Erythroblast (primary cell): ENCODE results near the gene PRKCZ.
A peak's percentile ranks its signal among the peaks of the same experiment; 100 is the strongest.

ENCODE experiments used
- DNase-seq, 2 experiments: peaks; one replicate each; lab custom pipeline; 2025; lab: John Stamatoyannopoulos, UW
- GATA1 ChIP-seq: IDR thresholded peaks from 2 replicates; pipeline ENCODE4 v1.6.1; 2011; ENCODE audit warnings: low read depth, mild to moderate bottlenecking, control low read depth, low read length, moderate library complexity
- POLR2A ChIP-seq: IDR thresholded peaks from 2 replicates; pipeline ENCODE4 v1.6.1; 2011; ENCODE audit warnings: mild to moderate bottlenecking, low read length

Gene PRKCZ

GRCh38 chr1:2194319-2194897, 144.2 kb downstream of the PRKCZ start, which contains the start of gene FAAP20:
Gene FAAP20 (minus strand): TSS chr1:2194772. CDS start chr1:2194749, 23 bp downstream.
- DNase-seq, result peak; percentile 82 to 89
- TF ChIP-seq GATA1 (no peak), POLR2A (no peak)

- no peak for TF ChIP-seq GATA1
- no peak for TF ChIP-seq POLR2A
- peak; percentile 85 to 89 for DNase-seq
These were observed 144.9 kb downstream of the PRKCZ start for GRCh38 chr1:2194898-2195673.

GRCh38 chr1:2195785-2196184, 145.6 kb downstream of the PRKCZ start:
- no peak for DNase-seq
- TF ChIP-seq POLR2A, result no peak
- no peak for TF ChIP-seq GATA1

- no peak for DNase-seq
- TF ChIP-seq GATA1 (no peak), POLR2A (no peak)
These were observed 146.9 kb downstream of the PRKCZ start for GRCh38 chr1:2196901-2197638.

- TF ChIP-seq GATA1 (no peak), POLR2A (no peak)
These were observed 147.5 kb downstream of the PRKCZ start for GRCh38 chr1:2197707-2198165.

GRCh38 chr1:2198571-2198970, 148.4 kb downstream of the PRKCZ start:
- TF ChIP-seq POLR2A (no peak), GATA1 (no peak)
- no peak for DNase-seq

More at GRCh38 chr1:2197707-2198165, 147.5 kb downstream of the PRKCZ start:
- DNase-seq, result peak; percentile 25 to 39

GRCh38 chr1:2199042-2199810, 149.0 kb downstream of the PRKCZ start:
- DNase-seq, result peak; percentile 90 to 92
- TF ChIP-seq GATA1 (no peak), POLR2A (peak; percentile 78)

GRCh38 chr1:2200308-2200943, 150.2 kb downstream of the PRKCZ start:
- no peak for DNase-seq
- TF ChIP-seq POLR2A, result no peak
- TF ChIP-seq GATA1, result no peak

- no peak for DNase-seq
- TF ChIP-seq POLR2A, result no peak
- TF ChIP-seq GATA1, result no peak
These were observed 150.9 kb downstream of the PRKCZ start for GRCh38 chr1:2201062-2201461.

- TF ChIP-seq GATA1, result no peak
- no peak for DNase-seq
These were observed 151.9 kb downstream of the PRKCZ start for GRCh38 chr1:2202008-2202575.

- DNase-seq, result no peak
- TF ChIP-seq POLR2A (no peak), GATA1 (no peak)
These were observed 152.8 kb downstream of the PRKCZ start for GRCh38 chr1:2202843-2203601.

GRCh38 chr1:2203671-2204414, 153.6 kb downstream of the PRKCZ start:
- peak in 1 of 2 experiments; percentile 22 for DNase-seq
- TF ChIP-seq GATA1 (no peak), POLR2A (no peak)
